NB4 (cell line): ENCODE data around the gene CHST4.

Experiments
- DNase-seq: peaks from one replicate; pipeline ENCODE4 v3.0.0; 2010; ENCODE audit warnings: low read depth
- H3K4me3 ChIP-seq: one replicate; pipeline ENCODE4 v1.5.1; 2011; ENCODE audit warnings: mild to moderate bottlenecking, low read depth, low read length, moderate library complexity
- CTCF ChIP-seq: IDR thresholded peaks from one replicate; pipeline ENCODE4 v1.5.1; 2012; ENCODE audit warnings: low read depth, low read length
- MAX ChIP-seq: IDR thresholded peaks from 2 replicates; pipeline ENCODE4 v1.6.1; 2011; ENCODE audit warnings: low read depth, low read length
- MYC ChIP-seq: IDR thresholded peaks from 2 replicates; pipeline ENCODE4 v1.6.1; 2011; ENCODE audit warnings: low read depth, low read length
- POLR2A ChIP-seq: IDR thresholded peaks from 2 replicates; pipeline ENCODE4 v1.6.1; 2011; ENCODE audit warnings: mild to moderate bottlenecking; ENCODE audit not compliant: insufficient read length; ENCODE audit errors: extremely low read depth

CHST4 gene

GRCh38 chr16:71484006-71484893, 42.0 kb upstream of the CHST4 start:
- peak; percentile 88 for DNase-seq
- peak; percentile 12; the same call in 1 of the 2 replicates for TF ChIP-seq MAX
- no peak for TF ChIP-seq MYC
- no peak for TF ChIP-seq POLR2A
- H3K4me3 ChIP-seq: peak overlapping the region; percentile 79

GRCh38 chr16:71489122-71489521, 37.1 kb upstream of the CHST4 start, which contains the start of gene ZNF19:
TSS of gene ZNF19 (minus strand) at chr16:71489324. CDS start at chr16:71482114, 7,210 bp downstream.
- H3K4me3 ChIP-seq: no peak within 1 kb of the TSS
- DNase-seq: no peak
- TF ChIP-seq MYC (no peak), MAX (no peak), CTCF (no peak), POLR2A (no peak)

- TF ChIP-seq MAX (no peak), MYC (no peak)
- H3K4me3 ChIP-seq: no peak overlapping the region
- DNase-seq: no peak
These were observed 35.9 kb upstream of the CHST4 start for GRCh38 chr16:71490361-71490760.

GRCh38 chr16:71491054-71491453, 35.2 kb upstream of the CHST4 start:
- no peak for DNase-seq
- no peak for TF ChIP-seq MYC
- TF ChIP-seq CTCF: no peak
- TF ChIP-seq MAX: no peak
- TF ChIP-seq POLR2A: no peak
- H3K4me3 ChIP-seq: no peak overlapping the region

- TF ChIP-seq MAX (no peak), MYC (no peak), POLR2A (no peak), CTCF (no peak)
- H3K4me3 ChIP-seq: no peak overlapping the region
- no peak for DNase-seq
These were observed 33.4 kb upstream of the CHST4 start for GRCh38 chr16:71492786-71493185.

GRCh38 chr16:71493213-71493612, 33.0 kb upstream of the CHST4 start:
- no peak for DNase-seq
- no peak for TF ChIP-seq POLR2A
- no peak overlapping the region for H3K4me3 ChIP-seq

GRCh38 chr16:71498031-71498430, 28.2 kb upstream of the CHST4 start:
- H3K4me3 ChIP-seq: no peak overlapping the region
- DNase-seq: no peak
- TF ChIP-seq POLR2A (no peak), CTCF (no peak), MAX (no peak), MYC (no peak)
